ENCODE results near the gene PRDX6.

- TF ChIP-seq POLR2A (IDR thresholded peaks at IDR 0.05) = no peak
- TF ChIP-seq, protein P1, sequence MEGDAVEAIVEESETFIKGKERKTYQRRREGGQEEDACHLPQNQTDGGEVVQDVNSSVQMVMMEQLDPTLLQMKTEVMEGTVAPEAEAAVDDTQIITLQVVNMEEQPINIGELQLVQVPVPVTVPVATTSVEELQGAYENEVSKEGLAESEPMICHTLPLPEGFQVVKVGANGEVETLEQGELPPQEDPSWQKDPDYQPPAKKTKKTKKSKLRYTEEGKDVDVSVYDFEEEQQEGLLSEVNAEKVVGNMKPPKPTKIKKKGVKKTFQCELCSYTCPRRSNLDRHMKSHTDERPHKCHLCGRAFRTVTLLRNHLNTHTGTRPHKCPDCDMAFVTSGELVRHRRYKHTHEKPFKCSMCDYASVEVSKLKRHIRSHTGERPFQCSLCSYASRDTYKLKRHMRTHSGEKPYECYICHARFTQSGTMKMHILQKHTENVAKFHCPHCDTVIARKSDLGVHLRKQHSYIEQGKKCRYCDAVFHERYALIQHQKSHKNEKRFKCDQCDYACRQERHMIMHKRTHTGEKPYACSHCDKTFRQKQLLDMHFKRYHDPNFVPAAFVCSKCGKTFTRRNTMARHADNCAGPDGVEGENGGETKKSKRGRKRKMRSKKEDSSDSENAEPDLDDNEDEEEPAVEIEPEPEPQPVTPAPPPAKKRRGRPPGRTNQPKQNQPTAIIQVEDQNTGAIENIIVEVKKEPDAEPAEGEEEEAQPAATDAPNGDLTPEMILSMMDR (IDR thresholded peaks at IDR 0.05) = no peak
These were observed 25.2 kb upstream of the PRDX6 start for GRCh38 chr1:173451981-173452380.

Measured in prostate gland (tissue), 2 donors.